Measurements from ENCODE around the gene AGBL1. TPM values are rescaled to one million over a fixed set of nuclear protein-coding genes. Genes with fewer than 3 reads are reported as not detected.

The AGBL1 gene
- total RNA-seq, 1 donor from 2014 or later: not detected

- Mint-ChIP-seq H3K36me3 (ENCODE audit: unreplicated experiment) (no peaks in the 10 kb centered on the region), H3K4me3 (ENCODE audit: unreplicated experiment) (no peak overlapping the region), H3K4me1 (ENCODE audit: unreplicated experiment) (no peaks in the 10 kb centered on the region), H3K27me3 (ENCODE audit: unreplicated experiment) (no peaks in the 10 kb centered on the region), H3K27ac (ENCODE audit: unreplicated experiment) (no peak overlapping the region), H3K9me3 (ENCODE audit: unreplicated experiment) (peaks cover 14% of the 10 kb centered on the region)
- DNase-seq (ENCODE audit: extremely low spot score, unreplicated experiment): no peak
- TF ChIP-seq CTCF (IDR thresholded peaks at IDR 0.05): no peak
Observed at GRCh38 chr15:86751116-86751515, 671.4 kb downstream of the AGBL1 start.

- H3K9me3 Mint-ChIP-seq (ENCODE audit: unreplicated experiment): peaks cover 14% of the 10 kb centered on the region
- no peaks in the 10 kb centered on the region for H3K27me3 Mint-ChIP-seq (ENCODE audit: unreplicated experiment)
- TF ChIP-seq CTCF (IDR thresholded peaks at IDR 0.05): no peak
- DNase-seq (ENCODE audit: extremely low spot score, unreplicated experiment): no peak
- H3K4me1 Mint-ChIP-seq (ENCODE audit: unreplicated experiment): no peaks in the 10 kb centered on the region
- no peaks in the 10 kb centered on the region for H3K36me3 Mint-ChIP-seq (ENCODE audit: unreplicated experiment)
- H3K4me3 Mint-ChIP-seq (ENCODE audit: unreplicated experiment): no peak overlapping the region
- H3K27ac Mint-ChIP-seq (ENCODE audit: unreplicated experiment): no peak overlapping the region
Observed at GRCh38 chr15:86754846-86755245, 675.2 kb downstream of the AGBL1 start.

GRCh38 chr15:86756688-86757087 is 677.0 kb downstream of the AGBL1 start:
- no peaks in the 10 kb centered on the region for H3K4me1 Mint-ChIP-seq (ENCODE audit: unreplicated experiment)
- peaks cover 14% of the 10 kb centered on the region for H3K9me3 Mint-ChIP-seq (ENCODE audit: unreplicated experiment)
- no peak for TF ChIP-seq CTCF (IDR thresholded peaks at IDR 0.05)
- no peak for DNase-seq (ENCODE audit: extremely low spot score, unreplicated experiment)
- H3K4me3 Mint-ChIP-seq (ENCODE audit: unreplicated experiment): no peak overlapping the region
- no peaks in the 10 kb centered on the region for H3K27me3 Mint-ChIP-seq (ENCODE audit: unreplicated experiment)
- H3K36me3 Mint-ChIP-seq (ENCODE audit: unreplicated experiment): no peaks in the 10 kb centered on the region
- H3K27ac Mint-ChIP-seq (ENCODE audit: unreplicated experiment): no peak overlapping the region

GRCh38 chr15:86759800-86760523 is 680.3 kb downstream of the AGBL1 start:
- Mint-ChIP-seq H3K4me1 (ENCODE audit: unreplicated experiment) (no peaks in the 10 kb centered on the region), H3K36me3 (ENCODE audit: unreplicated experiment) (no peaks in the 10 kb centered on the region), H3K27ac (ENCODE audit: unreplicated experiment) (no peak overlapping the region), H3K27me3 (ENCODE audit: unreplicated experiment) (no peaks in the 10 kb centered on the region), H3K4me3 (ENCODE audit: unreplicated experiment) (no peak overlapping the region), H3K9me3 (ENCODE audit: unreplicated experiment) (peaks cover 13% of the 10 kb centered on the region)
- no peak for DNase-seq (ENCODE audit: extremely low spot score, unreplicated experiment)
- TF ChIP-seq CTCF (IDR thresholded peaks at IDR 0.05): no peak

- H3K27ac Mint-ChIP-seq (ENCODE audit: unreplicated experiment): no peak overlapping the region
- no peaks in the 10 kb centered on the region for H3K4me1 Mint-ChIP-seq (ENCODE audit: unreplicated experiment)
- no peak for TF ChIP-seq CTCF (IDR thresholded peaks at IDR 0.05)
- H3K27me3 Mint-ChIP-seq (ENCODE audit: unreplicated experiment): no peaks in the 10 kb centered on the region
- no peaks in the 10 kb centered on the region for H3K36me3 Mint-ChIP-seq (ENCODE audit: unreplicated experiment)
- DNase-seq (ENCODE audit: extremely low spot score, unreplicated experiment): no peak
- no peak overlapping the region for H3K4me3 Mint-ChIP-seq (ENCODE audit: unreplicated experiment)
- H3K9me3 Mint-ChIP-seq (ENCODE audit: unreplicated experiment): peaks cover 6% of the 10 kb centered on the region
Observed at GRCh38 chr15:86762874-86763273, 683.2 kb downstream of the AGBL1 start.

Measured in osteocyte (in vitro differentiated cells).